Stimulated activated CD8-positive, alpha-beta memory T cell treated with anti-CD3 and anti-CD28 coated beads, Interleukin-4, amount 100 ng/mL, for 24 hours (primary cell): Measurements from ENCODE around the gene CHST9.
"Not testable (repeated sequence)": the region's sequence is repeated elsewhere in the genome, so short reads cannot be mapped to it uniquely, and the experiment has no call there.

ENCODE experiments used
- DNase-seq: peaks from one replicate; pipeline ENCODE4 v3.0.0-alpha.2; 2020; ENCODE audit warnings: low read depth

The CHST9 gene

DNA sequence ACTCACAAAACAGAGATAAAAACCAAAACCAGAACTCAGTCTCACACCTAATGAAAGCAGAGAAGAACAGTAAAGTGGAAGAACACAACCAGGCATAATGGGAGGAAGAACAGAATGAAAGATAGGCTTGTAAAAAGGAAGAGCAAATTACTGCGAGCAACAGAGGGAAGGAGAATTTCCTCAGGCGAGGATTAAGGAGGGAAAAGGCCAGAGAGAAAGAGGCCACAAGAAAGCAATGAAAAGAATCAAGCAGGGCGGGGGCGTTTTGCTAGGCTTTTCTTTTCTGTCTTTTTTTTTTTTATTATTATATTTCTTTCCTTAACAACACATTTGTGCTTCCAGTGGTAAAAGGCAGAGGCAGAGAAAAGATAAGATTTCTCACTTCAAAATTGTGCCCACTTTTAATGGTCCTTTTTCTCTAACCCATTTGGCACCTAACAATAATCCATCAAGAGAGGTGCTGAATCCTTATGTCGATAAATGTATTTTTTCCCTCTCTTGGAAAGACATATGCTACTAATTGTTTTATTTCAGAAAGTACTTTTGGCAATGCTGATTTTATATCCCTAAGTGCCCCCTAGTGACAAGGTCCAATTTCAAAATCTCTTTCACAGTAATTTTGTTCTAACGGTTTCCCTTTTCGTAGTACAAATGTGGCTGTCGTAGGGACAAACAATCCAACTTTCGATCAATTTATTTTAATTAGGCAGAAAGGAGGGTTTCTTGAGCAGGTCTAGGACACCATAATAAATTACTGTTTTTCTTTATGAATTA is 180.9 kb downstream of the CHST9 start:
- DNase-seq = no peak

GRCh38 chr18:26999797-27000196 is 185.3 kb downstream of the CHST9 start:
- DNase-seq = no peak

DNA sequence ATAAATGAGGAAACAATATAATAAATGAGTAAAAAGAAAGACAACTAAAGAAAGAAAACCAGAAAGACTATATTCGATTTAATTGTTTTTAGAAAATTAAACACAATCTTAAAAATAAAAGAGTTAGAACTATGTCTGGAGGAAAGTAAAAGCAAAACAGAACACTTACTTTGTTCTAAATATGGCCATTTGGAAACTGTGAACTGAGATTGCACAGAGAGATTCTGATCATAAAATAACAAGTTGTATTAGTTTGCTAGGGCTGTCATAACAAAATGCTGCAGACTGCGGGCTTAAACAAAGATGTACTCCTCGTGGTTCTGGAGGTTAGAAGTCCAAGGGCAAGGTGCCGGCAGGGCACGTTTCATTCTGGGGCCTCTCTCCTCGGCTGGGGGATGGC is 191.5 kb downstream of the CHST9 start:
- no peak for DNase-seq

- no peak for DNase-seq
Observed at GRCh38 chr18:26992926-26993325, 192.2 kb downstream of the CHST9 start.

- no peak for DNase-seq
Observed at GRCh38 chr18:26989842-26990241, 195.3 kb downstream of the CHST9 start.

DNA sequence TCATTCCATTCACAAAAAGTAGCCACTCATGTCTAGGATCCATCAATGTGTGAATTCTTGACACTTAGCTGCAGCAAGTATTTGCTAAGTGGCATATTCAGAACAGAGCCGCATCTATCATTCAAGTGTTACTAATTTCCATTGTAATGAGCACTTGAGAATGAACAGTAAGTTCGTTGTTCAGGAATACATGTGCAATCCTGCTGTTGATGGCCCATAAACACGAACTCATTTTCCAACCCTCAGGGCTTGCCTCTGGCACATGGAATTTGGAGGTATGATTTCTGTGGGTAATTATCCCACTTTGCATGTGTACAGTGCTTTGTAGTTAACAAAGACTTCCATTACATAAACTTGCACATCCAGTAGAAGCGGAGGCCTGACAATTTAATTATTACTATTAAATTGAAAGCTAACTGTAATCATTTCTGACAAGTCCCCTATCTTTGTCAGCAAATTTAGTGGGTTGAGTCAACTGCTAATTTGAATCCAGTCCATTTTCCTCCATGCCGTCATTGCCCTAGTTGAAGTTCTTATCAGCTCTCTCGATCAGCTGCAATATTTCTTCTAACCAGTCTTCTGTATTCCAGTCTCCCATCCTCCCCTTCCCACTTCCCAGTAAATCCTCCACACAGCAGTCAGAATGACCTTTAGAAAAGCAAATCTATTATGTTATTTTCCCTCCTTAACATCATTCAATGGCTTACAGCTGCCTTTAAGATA is 203.6 kb downstream of the CHST9 start:
- DNase-seq = no peak

- no peak for DNase-seq
Observed at GRCh38 chr18:26978812-26979341, 206.2 kb downstream of the CHST9 start.

- no peak for DNase-seq
Observed at GRCh38 chr18:26977781-26978180, 207.3 kb downstream of the CHST9 start.

GRCh38 chr18:26976206-26976605 is 208.9 kb downstream of the CHST9 start:
- DNase-seq = no peak

GRCh38 chr18:26972549-26972948 is 212.6 kb downstream of the CHST9 start:
- not testable (repeated sequence) for DNase-seq

DNA sequence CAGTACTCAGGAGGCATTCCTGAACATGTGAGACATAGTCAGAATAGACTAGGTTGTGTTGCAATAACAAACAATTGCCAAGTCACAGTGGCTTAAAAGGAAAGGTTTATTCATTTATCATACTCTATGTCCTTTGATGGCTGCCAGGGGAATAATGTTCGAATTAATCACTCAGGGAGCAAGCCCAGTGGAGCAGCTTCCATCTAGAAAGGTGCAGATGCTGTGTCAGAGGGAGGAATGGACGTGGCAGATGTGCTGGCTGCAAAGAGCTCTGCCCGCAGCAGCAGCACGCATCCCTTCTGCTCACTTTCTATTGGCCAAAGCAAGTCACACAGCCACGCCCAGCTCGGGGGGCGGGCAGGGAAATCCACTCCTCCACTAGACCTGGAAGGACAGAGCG is 213.7 kb downstream of the CHST9 start:
- DNase-seq = no peak

- DNase-seq = no peak
Observed at GRCh38 chr18:26970637-26971036, 214.5 kb downstream of the CHST9 start.

DNA sequence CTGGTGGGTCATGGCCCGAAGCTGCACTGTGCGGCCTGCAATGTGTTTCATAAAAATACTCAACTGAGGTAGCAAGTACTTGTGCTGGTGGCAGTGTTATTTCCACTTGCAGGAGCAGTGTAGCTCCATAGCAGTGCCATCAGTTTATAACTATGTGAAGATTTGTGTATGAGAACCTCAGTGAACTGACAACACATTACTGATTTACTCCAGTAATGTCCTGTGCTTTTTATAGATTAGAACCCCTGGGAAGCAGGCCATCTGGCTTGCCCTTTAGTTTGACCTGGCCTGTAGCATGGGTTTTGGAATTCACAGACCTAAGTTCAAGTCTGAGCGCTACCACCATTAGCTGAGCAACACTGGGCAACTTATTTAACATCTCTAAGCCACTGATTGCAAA is 219.9 kb downstream of the CHST9 start:
- no peak for DNase-seq

GRCh38 chr18:26963292-26963691 is 221.8 kb downstream of the CHST9 start:
- DNase-seq = no peak

DNA sequence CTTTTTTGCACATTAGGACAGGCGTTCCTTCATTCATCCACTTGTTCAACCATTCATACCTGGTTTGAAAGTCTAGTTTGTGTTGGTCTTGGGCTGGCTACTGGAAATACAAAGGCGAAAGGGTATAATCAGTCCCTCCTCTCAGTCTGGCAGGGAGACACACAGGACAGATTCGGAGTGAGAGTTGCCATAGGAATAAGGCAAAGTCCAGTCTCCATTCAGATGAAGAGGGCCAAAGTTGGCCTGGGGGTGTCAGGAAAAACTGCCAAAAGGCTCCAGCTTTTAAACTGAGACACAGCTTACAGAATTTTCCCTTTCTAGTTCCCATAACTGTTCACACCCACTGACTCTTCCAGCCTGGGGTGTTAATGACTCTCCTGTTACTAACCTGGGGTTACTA is 223.3 kb downstream of the CHST9 start:
- no peak for DNase-seq

- no peak for DNase-seq
Observed at GRCh38 chr18:26960911-26961310, 224.2 kb downstream of the CHST9 start.

GRCh38 chr18:26956863-26957262 is 228.2 kb downstream of the CHST9 start:
- no peak for DNase-seq

DNA sequence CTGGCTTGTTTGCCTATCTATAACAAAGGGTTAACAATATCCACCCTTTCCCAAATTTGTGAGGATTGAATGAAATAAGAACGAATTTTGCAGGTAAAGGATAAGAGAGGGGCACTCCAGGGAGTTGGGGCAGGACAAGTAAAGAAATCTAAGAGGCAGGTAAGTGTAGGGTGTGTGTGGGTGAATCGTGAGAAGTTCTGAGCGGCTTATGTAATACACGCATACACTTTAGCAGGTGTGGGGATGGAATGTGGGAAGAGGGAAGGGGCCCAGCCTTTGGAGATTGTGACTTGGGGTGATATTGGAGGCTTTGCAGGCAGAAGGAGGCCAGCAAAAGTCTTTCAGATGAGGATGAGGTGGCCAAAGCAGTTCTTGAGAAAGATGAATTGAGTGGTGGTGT is 236.4 kb downstream of the CHST9 start:
- DNase-seq = no peak

- no peak for DNase-seq
Observed at GRCh38 chr18:26943906-26944305, 241.2 kb downstream of the CHST9 start.

DNA sequence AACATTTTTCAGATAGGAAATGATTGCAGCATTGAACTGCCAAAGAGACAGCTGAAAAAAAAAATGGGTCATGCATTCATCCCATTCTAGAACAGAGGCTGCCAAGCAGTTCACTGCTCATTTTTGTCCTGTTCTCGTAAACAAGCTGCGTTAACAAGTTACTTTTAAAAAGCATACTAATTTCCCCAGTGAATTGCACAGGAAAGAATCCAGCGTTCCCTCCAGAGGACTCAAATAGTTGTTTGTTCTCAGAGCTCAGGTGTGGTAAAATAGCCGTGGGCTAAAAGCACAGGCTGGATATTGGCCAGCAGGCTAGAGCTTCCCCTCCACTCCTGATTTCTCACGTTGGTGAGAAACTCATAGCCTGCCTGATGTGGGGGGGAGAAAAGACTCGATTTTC is 243.5 kb downstream of the CHST9 start:
- DNase-seq = no peak

- no peak for DNase-seq
Observed at GRCh38 chr18:26940744-26941398, 244.2 kb downstream of the CHST9 start.

DNA sequence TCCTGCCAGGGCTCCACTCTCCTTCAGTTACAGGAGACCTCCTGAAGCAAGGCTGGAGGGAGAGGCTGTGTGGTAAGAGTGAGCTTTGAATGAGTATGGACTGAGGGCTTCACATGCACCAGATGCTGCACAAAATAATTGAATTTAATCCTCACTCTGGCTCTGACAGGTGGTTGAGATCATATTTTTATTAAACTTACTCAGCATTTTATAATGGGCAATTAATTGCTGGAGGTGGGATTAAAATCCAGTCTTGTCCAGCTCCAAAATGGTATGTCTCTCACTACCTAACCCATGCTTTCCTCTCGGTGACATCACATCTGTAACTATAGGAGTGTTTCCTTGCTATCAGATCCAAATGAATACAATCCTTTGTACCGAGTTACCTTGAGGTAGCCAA is 253.4 kb downstream of the CHST9 start:
- DNase-seq = no peak

DNA sequence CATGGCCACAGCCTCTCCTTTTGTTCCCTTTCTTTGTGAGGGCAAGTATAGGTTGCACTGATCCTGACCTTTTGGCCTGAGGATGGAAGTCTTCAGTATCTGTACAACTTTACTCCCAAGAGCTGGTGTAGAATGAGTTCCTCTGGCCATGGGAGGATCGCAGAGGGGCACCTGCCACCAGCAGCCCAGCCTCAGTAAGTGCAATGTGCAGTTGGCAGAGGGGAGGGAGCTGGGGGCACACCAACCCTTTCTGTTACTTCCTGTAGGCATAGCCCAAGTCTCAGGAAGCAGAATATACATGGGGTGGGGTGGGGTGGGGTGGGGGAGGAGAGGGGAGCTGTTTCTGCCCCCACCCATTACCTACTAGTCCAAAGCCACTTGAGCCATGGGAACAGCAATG is 254.5 kb downstream of the CHST9 start:
- DNase-seq = no peak
